HG02623 (cell line): ENCODE data around the gene HASPIN.
"Not testable (repeated sequence)": the region's sequence is repeated elsewhere in the genome, so short reads cannot be mapped to it uniquely, and the experiment has no call there.

Experiments
- ATAC-seq: cut with Tn5 transposase; IDR thresholded peaks from one replicate; pipeline ENCODE4 v1.9.1; 2021; ENCODE audit warnings: moderate library complexity; ENCODE audit not compliant: unreplicated experiment

HASPIN gene

GRCh38 chr17:3734911-3735276 is 11.2 kb downstream of the HASPIN start:
- not testable (repeated sequence) for ATAC-seq

- no peak for ATAC-seq
Measured at GRCh38 chr17:3735515-3735914, 11.8 kb downstream of the HASPIN start.

- no peak for ATAC-seq
Measured at GRCh38 chr17:3738562-3739295, 15.0 kb downstream of the HASPIN start.

GRCh38 chr17:3739422-3740124 is 15.9 kb downstream of the HASPIN start:
- ATAC-seq: no peak

GRCh38 chr17:3740611-3741073 is 16.9 kb downstream of the HASPIN start:
- no peak for ATAC-seq

GRCh38 chr17:3744014-3744413 is 20.3 kb downstream of the HASPIN start:
- no peak for ATAC-seq

- ATAC-seq: no peak
Measured at GRCh38 chr17:3745071-3745470, 21.4 kb downstream of the HASPIN start.

- no peak for ATAC-seq
Measured at GRCh38 chr17:3747805-3748204, 24.1 kb downstream of the HASPIN start.

- no peak for ATAC-seq
Measured at GRCh38 chr17:3748576-3748975, 24.9 kb downstream of the HASPIN start.

- ATAC-seq: no peak
Measured at GRCh38 chr17:3750296-3750695, 26.6 kb downstream of the HASPIN start.

GRCh38 chr17:3750926-3751325 is 27.2 kb downstream of the HASPIN start:
- no peak for ATAC-seq

- ATAC-seq: no peak
Measured at GRCh38 chr17:3751836-3752235, 28.1 kb downstream of the HASPIN start.

GRCh38 chr17:3753624-3754023 is 29.9 kb downstream of the HASPIN start:
- no peak for ATAC-seq

GRCh38 chr17:3754066-3754457 is 30.4 kb downstream of the HASPIN start:
- ATAC-seq: no peak

GRCh38 chr17:3754458-3755334 is 31.0 kb downstream of the HASPIN start:
- ATAC-seq: no peak

- ATAC-seq: no peak
Measured at GRCh38 chr17:3755335-3756030, 31.8 kb downstream of the HASPIN start.

GRCh38 chr17:3759597-3760216 is 36.0 kb downstream of the HASPIN start:
- no peak for ATAC-seq

- ATAC-seq: no peak
Measured at GRCh38 chr17:3761036-3761917, 37.6 kb downstream of the HASPIN start.

GRCh38 chr17:3761918-3762380 is 38.2 kb downstream of the HASPIN start:
- no peak for ATAC-seq
